Breast epithelium (tissue), 3 donors: Measurements from ENCODE around the gene SLC6A8.

Source experiments
- POLR2A ChIP-seq: fragments of 450-650 bp; IDR thresholded peaks from one replicate; pipeline ENCODE4 v1.6.1; 2016; ENCODE audit warnings: antibody characterized with exemption, mild to moderate bottlenecking, moderate library complexity
- POLR2AphosphoS5 ChIP-seq, 3 donors: sonication (generic); formaldehyde crosslinking; IDR thresholded peaks; one replicate each; pipeline ENCODE4 v1.6.1; 2017; ENCODE audit warnings: antibody characterized with exemption in 3 of 3
- TF ChIP-seq, protein P1 (sequence below), 3 donors: fragments of 450-650 bp; IDR thresholded peaks; one replicate each; pipeline ENCODE4 v1.5.1; 2016 to 2017; ENCODE audit warnings: antibody characterized with exemption in 3 of 3, mild to moderate bottlenecking in 3 of 3, moderate library complexity in 3 of 3

DNA sequence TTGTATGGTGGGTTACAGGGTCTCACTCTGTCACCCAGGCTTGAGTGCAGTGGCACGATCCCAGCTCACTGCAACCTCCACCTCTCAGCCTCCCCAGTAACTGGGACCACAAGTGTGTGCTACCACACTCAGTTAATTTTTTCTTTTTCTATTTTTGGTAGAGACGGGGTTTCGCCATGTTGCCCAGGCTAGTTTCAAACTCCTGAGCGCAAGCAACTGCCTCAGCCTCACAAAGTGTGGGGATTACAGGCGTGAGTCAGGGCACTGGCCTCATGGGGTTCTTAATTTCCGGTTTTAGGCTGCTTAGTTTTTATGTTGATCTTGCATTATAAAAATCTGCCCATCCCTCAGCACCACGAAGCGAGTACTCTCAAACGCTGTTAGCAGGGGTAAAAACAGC, 29.7 kb downstream of the SLC6A8 start:
- TF ChIP-seq POLR2A (no peak), POLR2AphosphoS5 (IDR thresholded peaks at IDR 0.05) (no peak)
- TF ChIP-seq, protein P1, sequence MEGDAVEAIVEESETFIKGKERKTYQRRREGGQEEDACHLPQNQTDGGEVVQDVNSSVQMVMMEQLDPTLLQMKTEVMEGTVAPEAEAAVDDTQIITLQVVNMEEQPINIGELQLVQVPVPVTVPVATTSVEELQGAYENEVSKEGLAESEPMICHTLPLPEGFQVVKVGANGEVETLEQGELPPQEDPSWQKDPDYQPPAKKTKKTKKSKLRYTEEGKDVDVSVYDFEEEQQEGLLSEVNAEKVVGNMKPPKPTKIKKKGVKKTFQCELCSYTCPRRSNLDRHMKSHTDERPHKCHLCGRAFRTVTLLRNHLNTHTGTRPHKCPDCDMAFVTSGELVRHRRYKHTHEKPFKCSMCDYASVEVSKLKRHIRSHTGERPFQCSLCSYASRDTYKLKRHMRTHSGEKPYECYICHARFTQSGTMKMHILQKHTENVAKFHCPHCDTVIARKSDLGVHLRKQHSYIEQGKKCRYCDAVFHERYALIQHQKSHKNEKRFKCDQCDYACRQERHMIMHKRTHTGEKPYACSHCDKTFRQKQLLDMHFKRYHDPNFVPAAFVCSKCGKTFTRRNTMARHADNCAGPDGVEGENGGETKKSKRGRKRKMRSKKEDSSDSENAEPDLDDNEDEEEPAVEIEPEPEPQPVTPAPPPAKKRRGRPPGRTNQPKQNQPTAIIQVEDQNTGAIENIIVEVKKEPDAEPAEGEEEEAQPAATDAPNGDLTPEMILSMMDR (IDR thresholded peaks at IDR 0.05) = no peak
